HAP-1 (cell line): Measurements from ENCODE around the gene GALNTL6.

ENCODE experiments used
- DNase-seq, 2 experiments: peaks; one replicate each; pipeline ENCODE4 v3.0.0-alpha.2; 2016 to 2020; ENCODE audit warnings: low spot score in 2 of 2
- H3K27me3 ChIP-seq: fragments of 250-450 bp; sonication (Bioruptor Pico); 2 replicates; pipeline ENCODE4 v1.5.1; 2020; ENCODE audit warnings: low read depth, mild to moderate bottlenecking, moderate library complexity
- H3K36me3 ChIP-seq: fragments of 250-450 bp; sonication (Bioruptor Pico); replicated peaks from 2 replicates; pipeline ENCODE4 v1.5.1; 2020; ENCODE audit warnings: mild to moderate bottlenecking
- H3K4me1 ChIP-seq: fragments of 250-450 bp; sonication (Bioruptor Pico); 2 replicates; pipeline ENCODE4 v1.5.1; 2020; ENCODE audit warnings: mild to moderate bottlenecking
- H3K4me3 ChIP-seq: fragments of 250-450 bp; sonication (Bioruptor Pico); 2 replicates; pipeline ENCODE4 v1.5.1; 2020; ENCODE audit warnings: mild to moderate bottlenecking, moderate library complexity
- H3K9me3 ChIP-seq: fragments of 250-450 bp; sonication (Bioruptor Pico); 2 replicates; pipeline ENCODE4 v1.5.1; 2020; ENCODE audit warnings: mild to moderate bottlenecking, moderate library complexity
- in situ Hi-C: fragments of 300-500 bp; cut with MboI; formaldehyde crosslinking; loops from 3 replicates; pipeline ENCODE4 v1.14.3; 2020; ENCODE audit warnings: low sequenced_read_pairs, inconsistent platforms, mixed read lengths

The GALNTL6 gene

GRCh38 chr4:171983935-171984805, 171.0 kb downstream of the GALNTL6 start:
- no peaks in the 10 kb centered on the region for H3K4me1 ChIP-seq
- H3K36me3 ChIP-seq = no peaks in the 10 kb centered on the region
- in situ Hi-C loops = no loop called here
- H3K9me3 ChIP-seq = no peaks in the 10 kb centered on the region
- no peak overlapping the region for H3K4me3 ChIP-seq
- no peaks in the 10 kb centered on the region for H3K27me3 ChIP-seq
- no peak for DNase-seq

GRCh38 chr4:171985129-171985528, 171.9 kb downstream of the GALNTL6 start:
- Histone ChIP-seq H3K36me3 (no peaks in the 10 kb centered on the region), H3K4me3 (no peak overlapping the region), H3K9me3 (no peaks in the 10 kb centered on the region), H3K27me3 (no peaks in the 10 kb centered on the region), H3K4me1 (no peaks in the 10 kb centered on the region)
- in situ Hi-C loops = no loop called here
- DNase-seq = no peak

- no peak for DNase-seq
- Histone ChIP-seq H3K9me3 (no peaks in the 10 kb centered on the region), H3K4me3 (no peak overlapping the region), H3K4me1 (peaks cover 12% of the 10 kb centered on the region), H3K27me3 (no peaks in the 10 kb centered on the region), H3K36me3 (no peaks in the 10 kb centered on the region)
- in situ Hi-C loops = no loop called here
Measured at GRCh38 chr4:171993247-171993646, 180.0 kb downstream of the GALNTL6 start.

GRCh38 chr4:172007889-172008288, 194.7 kb downstream of the GALNTL6 start:
- no peak overlapping the region for H3K4me3 ChIP-seq
- no peaks in the 10 kb centered on the region for H3K9me3 ChIP-seq
- no peaks in the 10 kb centered on the region for H3K36me3 ChIP-seq
- peaks cover 13% of the 10 kb centered on the region for H3K4me1 ChIP-seq
- in situ Hi-C loops = no loop called here
- H3K27me3 ChIP-seq = peaks cover 14% of the 10 kb centered on the region
- DNase-seq = no peak

- in situ Hi-C loops = no loop called here
- no peak for DNase-seq
- H3K4me3 ChIP-seq = no peak overlapping the region
- H3K9me3 ChIP-seq = no peaks in the 10 kb centered on the region
- H3K27me3 ChIP-seq = peaks cover 9% of the 10 kb centered on the region
- H3K36me3 ChIP-seq = no peaks in the 10 kb centered on the region
- H3K4me1 ChIP-seq = peaks cover 13% of the 10 kb centered on the region
Measured at GRCh38 chr4:172009446-172010230, 196.4 kb downstream of the GALNTL6 start.

GRCh38 chr4:172011196-172011595, 198.0 kb downstream of the GALNTL6 start:
- Histone ChIP-seq H3K4me3 (no peak overlapping the region), H3K36me3 (no peaks in the 10 kb centered on the region), H3K4me1 (peaks cover 13% of the 10 kb centered on the region), H3K9me3 (no peaks in the 10 kb centered on the region), H3K27me3 (peaks cover 9% of the 10 kb centered on the region)
- in situ Hi-C loops = no loop called here
- DNase-seq = peak; percentile 10 to 96

- no peak for DNase-seq
- Histone ChIP-seq H3K4me1 (no peaks in the 10 kb centered on the region), H3K36me3 (no peaks in the 10 kb centered on the region), H3K4me3 (no peak overlapping the region), H3K9me3 (no peaks in the 10 kb centered on the region), H3K27me3 (no peaks in the 10 kb centered on the region)
- in situ Hi-C loops = no loop called here
Measured at GRCh38 chr4:172018358-172018757, 205.2 kb downstream of the GALNTL6 start.

GRCh38 chr4:172035562-172035961, 222.4 kb downstream of the GALNTL6 start:
- DNase-seq = no peak
- H3K9me3 ChIP-seq = no peaks in the 10 kb centered on the region
- no peak overlapping the region for H3K4me3 ChIP-seq
- in situ Hi-C loops = no loop called here
- H3K36me3 ChIP-seq = no peaks in the 10 kb centered on the region
- H3K27me3 ChIP-seq = peaks cover 5% of the 10 kb centered on the region
- peaks cover 3% of the 10 kb centered on the region; the same call in 1 of the 2 replicates for H3K4me1 ChIP-seq

GRCh38 chr4:172040766-172041165, 227.6 kb downstream of the GALNTL6 start:
- no peaks in the 10 kb centered on the region; the same call in 1 of the 2 replicates for H3K27me3 ChIP-seq
- in situ Hi-C loops = no loop called here
- H3K4me3 ChIP-seq = no peak overlapping the region
- no peaks in the 10 kb centered on the region for H3K36me3 ChIP-seq
- H3K9me3 ChIP-seq = no peaks in the 10 kb centered on the region
- no peaks in the 10 kb centered on the region for H3K4me1 ChIP-seq
- no peak for DNase-seq

GRCh38 chr4:172042714-172043114, 229.5 kb downstream of the GALNTL6 start:
- in situ Hi-C loops = no loop called here
- no peaks in the 10 kb centered on the region for H3K9me3 ChIP-seq
- peak in 1 of 2 experiments; percentile 22 for DNase-seq
- no peak overlapping the region for H3K4me3 ChIP-seq
- no peaks in the 10 kb centered on the region for H3K4me1 ChIP-seq
- H3K27me3 ChIP-seq = no peaks in the 10 kb centered on the region; the same call in 1 of the 2 replicates
- H3K36me3 ChIP-seq = no peaks in the 10 kb centered on the region

- no peak for DNase-seq
- no peak overlapping the region for H3K4me3 ChIP-seq
- no peaks in the 10 kb centered on the region; the same call in 1 of the 2 replicates for H3K4me1 ChIP-seq
- H3K9me3 ChIP-seq = no peaks in the 10 kb centered on the region
- H3K36me3 ChIP-seq = no peaks in the 10 kb centered on the region
- in situ Hi-C loops = no loop called here
- no peaks in the 10 kb centered on the region for H3K27me3 ChIP-seq
Measured at GRCh38 chr4:172045981-172046380, 232.8 kb downstream of the GALNTL6 start.

GRCh38 chr4:172048666-172049065, 235.5 kb downstream of the GALNTL6 start:
- in situ Hi-C loops = no loop called here
- H3K9me3 ChIP-seq = no peaks in the 10 kb centered on the region
- no peak overlapping the region for H3K4me3 ChIP-seq
- H3K27me3 ChIP-seq = no peaks in the 10 kb centered on the region
- H3K4me1 ChIP-seq = no peaks in the 10 kb centered on the region; the same call in 1 of the 2 replicates
- DNase-seq = no peak
- H3K36me3 ChIP-seq = no peaks in the 10 kb centered on the region

GRCh38 chr4:172050911-172051310, 237.7 kb downstream of the GALNTL6 start:
- Histone ChIP-seq H3K4me3 (no peak overlapping the region), H3K27me3 (no peaks in the 10 kb centered on the region), H3K9me3 (no peaks in the 10 kb centered on the region), H3K36me3 (no peaks in the 10 kb centered on the region), H3K4me1 (no peaks in the 10 kb centered on the region; the same call in 1 of the 2 replicates)
- in situ Hi-C loops = no loop called here
- DNase-seq = no peak

- Histone ChIP-seq H3K36me3 (no peaks in the 10 kb centered on the region), H3K4me3 (no peak overlapping the region), H3K27me3 (no peaks in the 10 kb centered on the region), H3K4me1 (no peaks in the 10 kb centered on the region), H3K9me3 (no peaks in the 10 kb centered on the region)
- in situ Hi-C loops = no loop called here
- no peak for DNase-seq
Measured at GRCh38 chr4:172055046-172055445, 241.8 kb downstream of the GALNTL6 start.
